ENCODE data around the gene SSH3. TPM values are rescaled to one million over a fixed set of nuclear protein-coding genes. Genes with fewer than 3 reads are reported as not detected.

SSH3 gene
- total RNA-seq, 1 experiment from 2014 or later: 5.5 TPM

DNA sequence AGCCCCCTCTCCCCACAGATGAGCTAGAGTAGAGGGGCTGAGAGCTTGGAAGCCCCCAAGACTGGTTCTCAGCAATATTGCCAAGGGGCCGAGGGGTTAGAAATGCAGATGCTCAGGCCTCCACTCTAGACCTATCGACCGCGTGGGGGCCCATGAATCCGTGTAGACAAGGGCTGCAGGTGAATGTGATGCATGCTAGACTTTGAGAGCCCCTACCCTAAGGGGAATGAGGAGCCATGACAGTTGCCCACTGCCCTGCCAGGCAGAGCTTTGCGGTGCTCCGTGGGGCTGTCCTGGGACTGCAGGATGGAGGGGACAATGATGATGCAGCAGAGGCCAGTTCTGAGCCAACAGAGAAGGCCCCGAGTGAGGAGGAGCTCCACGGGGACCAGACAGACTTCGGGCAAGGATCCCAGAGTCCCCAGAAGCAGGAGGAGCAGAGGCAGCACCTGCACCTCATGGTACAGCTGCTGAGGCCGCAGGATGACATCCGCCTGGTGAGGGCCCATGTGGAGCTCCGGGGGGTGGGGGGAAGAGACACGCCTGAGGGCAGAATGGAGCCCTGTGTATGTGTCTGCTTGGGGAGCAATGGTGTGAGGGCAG is 1.3 kb downstream of the SSH3 start:
- no peaks in the 10 kb centered on the region for H3K27me3 ChIP-seq (replicated peaks; ENCODE audit: insufficient read depth, low read depth, low read length, poor library complexity)
- intact Hi-C loops (cut with micrococcal nuclease; ENCODE audit: unreplicated experiment): no loop called here
- H3K27ac ChIP-seq (ENCODE audit: low read depth, low read length, poor library complexity, severe bottlenecking): no peak overlapping the region
- no TSS peak for BruUV-seq (replicated peaks)
- TF ChIP-seq EZH2 (IDR thresholded peaks at IDR 0.05; ENCODE audit: borderline replicate concordance, low read depth, low read length, poor library complexity, severe bottlenecking) (no peak), CTCF (conservative IDR thresholded peaks at IDR 0.05; ENCODE audit: low read depth, low read length) (no peak)
- ChIA-PET CTCF (no interaction called here), POLR2A (ENCODE audit: low non-redundant PET) (no interaction called here)
- no peaks in the 10 kb centered on the region for H3K9me3 ChIP-seq (ENCODE audit: low read depth, low read length, poor library complexity, severe bottlenecking)
- H3K36me3 ChIP-seq (ENCODE audit: insufficient read depth, low read length, poor library complexity, severe bottlenecking): peaks cover 29% of the 10 kb centered on the region
- peaks cover 10% of the 10 kb centered on the region for H3K4me1 ChIP-seq (ENCODE audit: insufficient read depth, low read length, poor library complexity, severe bottlenecking)
- no peak for DNase-seq (ENCODE audit: low spot score)
- H3K4me3 ChIP-seq (ENCODE audit: low read depth, low read length, poor library complexity, severe bottlenecking): peak overlapping the region; percentile 60

- Histone ChIP-seq H3K9me3 (ENCODE audit: low read depth, low read length, poor library complexity, severe bottlenecking) (no peaks in the 10 kb centered on the region), H3K4me1 (ENCODE audit: insufficient read depth, low read length, poor library complexity, severe bottlenecking) (peaks cover 10% of the 10 kb centered on the region), H3K36me3 (ENCODE audit: insufficient read depth, low read length, poor library complexity, severe bottlenecking) (peaks cover 7% of the 10 kb centered on the region), H3K4me3 (ENCODE audit: low read depth, low read length, poor library complexity, severe bottlenecking) (no peak overlapping the region), H3K27me3 (replicated peaks; ENCODE audit: insufficient read depth, low read depth, low read length, poor library complexity) (no peaks in the 10 kb centered on the region), H3K27ac (ENCODE audit: low read depth, low read length, poor library complexity, severe bottlenecking) (no peak overlapping the region)
- POLR2A ChIA-PET (ENCODE audit: low non-redundant PET): interaction anchor here (0.7 kb wide), 1 partner anchor 41 kb away, joined by 6 read pairs; the partner anchor contains the start of gene GRK2
- DNase-seq (ENCODE audit: low spot score): no peak
- CTCF ChIA-PET: no interaction called here
- BruUV-seq (replicated peaks): no TSS peak
- intact Hi-C loops (cut with micrococcal nuclease; ENCODE audit: unreplicated experiment): no loop called here
- no peak for TF ChIP-seq CTCF (conservative IDR thresholded peaks at IDR 0.05; ENCODE audit: low read depth, low read length)
- no peak for TF ChIP-seq EZH2 (IDR thresholded peaks at IDR 0.05; ENCODE audit: borderline replicate concordance, low read depth, low read length, poor library complexity, severe bottlenecking)
Observed at GRCh38 chr11:67306769-67307544, 3.6 kb downstream of the SSH3 start.

- peaks cover 6% of the 10 kb centered on the region for H3K4me1 ChIP-seq (ENCODE audit: insufficient read depth, low read length, poor library complexity, severe bottlenecking)
- H3K36me3 ChIP-seq (ENCODE audit: insufficient read depth, low read length, poor library complexity, severe bottlenecking): peaks cover 1% of the 10 kb centered on the region
- intact Hi-C loops (cut with micrococcal nuclease; ENCODE audit: unreplicated experiment): no loop called here
- ChIA-PET CTCF (no interaction called here), POLR2A (ENCODE audit: low non-redundant PET) (no interaction called here)
- TF ChIP-seq EZH2 (IDR thresholded peaks at IDR 0.05; ENCODE audit: borderline replicate concordance, low read depth, low read length, poor library complexity, severe bottlenecking): no peak
- no peak for TF ChIP-seq CTCF (conservative IDR thresholded peaks at IDR 0.05; ENCODE audit: low read depth, low read length)
- H3K4me3 ChIP-seq (ENCODE audit: low read depth, low read length, poor library complexity, severe bottlenecking): no peak overlapping the region
- no peak for DNase-seq (ENCODE audit: low spot score)
- no peaks in the 10 kb centered on the region for H3K9me3 ChIP-seq (ENCODE audit: low read depth, low read length, poor library complexity, severe bottlenecking)
- H3K27me3 ChIP-seq (replicated peaks; ENCODE audit: insufficient read depth, low read depth, low read length, poor library complexity): no peaks in the 10 kb centered on the region
- no peak overlapping the region for H3K27ac ChIP-seq (ENCODE audit: low read depth, low read length, poor library complexity, severe bottlenecking)
- no TSS peak for BruUV-seq (replicated peaks)
Observed at GRCh38 chr11:67307545-67308001, 4.2 kb downstream of the SSH3 start.

Measured in A673 (cell line).